Cerebellar cortex (tissue), 1 donor: ENCODE measurements around the gene JCAD.
"Not testable (repeated sequence)": the region's sequence is repeated elsewhere in the genome, so short reads cannot be mapped to it uniquely, and the experiment has no call there.

Experiments
- DNase-seq: peaks from one replicate; pipeline ENCODE4 v3.0.0-alpha.2; 2015; ENCODE audit warnings: low spot score

Gene JCAD

DNA sequence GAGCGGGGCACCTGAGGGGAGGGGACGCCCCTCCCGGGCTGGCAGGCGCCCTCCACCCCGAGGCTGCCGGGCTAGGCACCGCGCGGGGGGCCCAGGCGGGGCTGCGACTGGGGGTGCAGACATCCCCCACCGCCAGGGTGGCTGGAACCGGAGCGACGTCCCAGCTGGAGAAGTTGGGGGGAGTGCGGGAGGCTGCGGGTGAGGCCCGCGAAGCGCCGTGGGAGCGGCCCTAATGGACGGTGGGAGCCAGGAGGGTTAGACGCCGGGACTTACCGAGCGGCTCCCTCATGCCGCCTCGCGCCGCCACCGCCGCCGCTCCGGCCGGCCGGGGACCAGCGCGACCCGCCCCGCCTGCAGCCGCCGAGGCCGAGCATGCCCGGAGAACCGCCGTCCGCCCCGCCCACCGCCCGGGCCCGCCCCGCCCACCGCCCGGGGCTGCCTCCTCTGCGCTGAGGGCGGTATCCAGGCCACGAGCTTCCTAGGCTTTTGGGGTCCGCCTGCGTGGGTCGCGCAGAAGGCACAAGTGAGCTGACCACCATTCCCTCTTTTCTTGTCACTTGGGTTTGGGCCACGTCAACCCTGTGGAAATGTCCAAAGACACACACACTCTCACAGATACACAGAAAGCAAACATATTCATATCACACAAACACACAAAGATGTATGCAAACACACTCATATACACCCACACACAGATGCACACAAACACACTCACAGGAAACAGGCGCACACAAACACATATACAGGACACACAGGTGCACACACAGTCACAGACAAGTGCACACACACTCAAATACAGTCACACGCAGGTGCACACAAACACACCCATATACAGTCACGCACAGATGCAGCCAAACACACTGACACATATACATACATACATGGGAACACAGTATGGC lies at the start of gene JCAD:
Gene JCAD (minus strand): TSS at position 378 of the 899 bp plus-strand sequence. CDS start 11,774 bp downstream, outside the sequence.
- DNase-seq = no peak

DNA sequence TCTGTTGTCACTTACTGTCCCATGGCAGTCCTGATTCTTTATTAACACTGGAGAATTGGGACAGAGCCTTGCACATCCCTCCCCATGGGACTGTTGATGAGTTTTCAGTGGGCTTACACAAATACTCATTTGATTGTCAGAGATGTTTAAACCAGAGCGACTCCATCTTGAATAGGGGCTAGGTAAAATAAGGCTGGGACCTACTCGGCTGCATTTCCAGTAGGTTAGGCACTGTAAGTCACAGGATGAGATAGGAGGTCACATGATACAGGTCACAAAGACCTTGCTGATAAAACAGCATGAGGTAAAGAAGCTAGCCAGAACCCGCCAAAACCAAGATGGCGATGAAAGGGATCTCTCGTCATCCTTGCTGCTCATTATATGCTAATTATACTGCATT lies 47.6 kb upstream of the JCAD start:
- no peak for DNase-seq

- no peak for DNase-seq
These were observed 44.4 kb upstream of the JCAD start for GRCh38 chr10:30103595-30104320.

DNA sequence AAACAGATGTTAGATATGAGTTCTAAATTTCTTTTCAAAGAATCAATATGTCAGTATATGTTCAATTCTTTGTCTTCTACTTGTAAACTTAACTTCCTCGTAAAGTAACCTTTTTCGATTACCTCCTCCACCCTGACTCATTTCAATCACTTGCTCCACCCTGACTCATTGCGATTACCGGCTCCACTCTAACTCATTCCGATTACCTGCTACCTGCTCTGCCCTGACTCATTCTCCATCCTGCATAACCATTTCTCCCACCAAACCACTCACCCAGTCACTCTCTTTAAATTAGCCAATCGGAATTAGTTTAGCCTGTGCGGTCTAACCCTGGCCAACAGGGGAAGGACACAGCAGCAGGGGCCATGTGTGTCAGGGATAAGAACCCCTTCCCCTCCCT lies 40.3 kb upstream of the JCAD start:
- DNase-seq = not testable (repeated sequence)

GRCh38 chr10:30099101-30099500 lies 39.7 kb upstream of the JCAD start:
- DNase-seq = no peak

- no peak for DNase-seq
These were observed 39.2 kb upstream of the JCAD start for GRCh38 chr10:30098629-30099028.

DNA sequence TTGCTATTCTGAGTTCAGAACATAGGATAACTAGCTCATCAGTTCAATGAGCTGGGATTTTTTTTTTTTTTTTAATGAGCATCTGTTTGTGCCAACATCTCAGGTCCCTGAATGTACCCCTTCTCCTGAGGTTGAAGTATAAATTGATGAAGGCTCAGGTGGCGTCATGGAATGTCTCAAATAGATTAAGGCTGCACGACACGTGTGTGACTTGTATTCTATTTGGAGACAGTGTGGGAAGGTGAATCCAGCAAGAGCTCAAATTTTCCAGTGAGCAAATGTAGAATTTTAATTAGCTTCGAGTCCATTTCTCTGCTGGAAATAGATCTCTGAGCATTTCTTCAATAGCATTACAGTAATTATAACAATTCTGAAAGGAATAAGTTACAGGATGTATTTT lies 37.2 kb upstream of the JCAD start:
- no peak for DNase-seq

GRCh38 chr10:30095631-30096422 lies 36.4 kb upstream of the JCAD start:
- no peak for DNase-seq

GRCh38 chr10:30094601-30095000 lies 35.2 kb upstream of the JCAD start:
- no peak for DNase-seq

DNA sequence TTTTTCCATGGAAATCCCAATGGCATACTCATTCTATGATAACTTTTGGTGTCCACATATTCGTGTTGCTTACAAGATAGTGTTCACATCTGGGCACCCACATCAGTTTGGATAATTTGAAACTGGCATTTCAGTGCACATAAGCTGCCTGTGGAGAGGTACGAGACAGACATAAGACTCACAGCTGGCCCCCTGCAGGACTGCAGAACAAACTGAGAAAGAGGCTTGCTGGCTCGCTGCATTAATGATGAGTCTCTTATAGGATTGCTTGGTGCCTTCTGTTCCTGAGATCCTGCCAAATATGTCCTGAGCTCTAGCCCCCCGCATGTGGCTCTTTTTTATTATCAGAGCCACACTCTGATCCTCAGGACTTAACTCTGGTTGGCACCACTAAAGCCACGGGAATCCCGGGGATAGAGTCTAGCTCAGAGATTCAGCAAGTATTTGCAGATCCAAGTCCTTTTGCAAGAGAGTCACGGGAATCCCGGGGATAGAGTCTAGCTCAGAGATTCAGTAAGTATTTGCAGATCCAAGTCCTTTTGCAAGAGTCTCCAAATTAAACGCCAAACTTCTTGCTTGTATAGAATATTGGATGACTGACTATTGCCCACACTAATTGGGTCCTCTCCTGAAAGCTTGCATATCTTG lies 34.0 kb upstream of the JCAD start:
- DNase-seq = no peak

DNA sequence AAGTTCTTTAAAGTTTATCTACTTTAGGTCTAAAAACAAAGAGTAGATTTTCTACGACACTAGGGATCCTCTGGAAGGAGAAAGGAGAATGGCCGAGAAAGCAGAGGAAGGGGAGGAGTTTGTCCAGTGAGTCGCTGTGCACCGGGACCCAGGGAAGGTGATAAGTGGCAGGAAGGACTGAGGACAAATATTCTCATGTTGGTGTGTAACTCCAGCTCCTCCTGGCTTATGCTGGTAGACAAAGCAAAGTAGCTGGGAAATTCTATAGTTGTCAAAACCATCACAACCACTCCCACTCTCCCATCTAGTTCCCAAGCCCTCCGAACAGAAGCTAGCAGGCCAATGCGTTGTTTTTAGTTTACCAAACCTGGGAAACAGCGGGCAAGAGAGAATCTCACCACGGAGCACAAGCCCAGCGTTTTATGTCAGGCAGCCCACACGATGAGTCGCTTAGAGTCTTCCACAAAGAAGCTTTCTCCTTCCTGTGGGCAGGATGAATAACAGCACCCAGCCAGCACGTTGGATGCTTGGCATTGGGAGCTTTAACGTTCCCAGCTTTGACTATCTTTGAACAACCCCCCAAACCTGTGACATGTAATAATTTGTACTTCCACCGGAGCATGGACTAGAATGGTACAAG lies 32.9 kb upstream of the JCAD start:
- no peak for DNase-seq

DNA sequence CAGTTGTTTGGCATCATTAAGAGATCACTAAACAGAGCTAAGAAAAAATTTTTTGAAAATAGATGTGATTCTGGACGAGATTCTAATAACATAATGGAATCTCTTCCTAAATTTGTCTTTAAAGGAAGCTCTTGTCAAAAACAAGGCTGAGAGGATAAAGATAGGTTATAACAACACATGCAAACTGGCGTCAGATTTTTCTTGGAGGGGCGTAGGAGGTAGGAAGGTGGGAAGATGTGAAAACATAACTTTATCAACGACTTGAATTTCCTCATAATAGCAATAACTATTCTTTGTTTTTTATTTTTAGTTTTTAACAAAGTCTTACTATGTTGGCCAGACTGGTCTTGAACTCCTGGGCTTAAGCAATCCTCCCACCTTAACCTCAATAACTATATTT lies 31.8 kb upstream of the JCAD start:
- DNase-seq = no peak

DNA sequence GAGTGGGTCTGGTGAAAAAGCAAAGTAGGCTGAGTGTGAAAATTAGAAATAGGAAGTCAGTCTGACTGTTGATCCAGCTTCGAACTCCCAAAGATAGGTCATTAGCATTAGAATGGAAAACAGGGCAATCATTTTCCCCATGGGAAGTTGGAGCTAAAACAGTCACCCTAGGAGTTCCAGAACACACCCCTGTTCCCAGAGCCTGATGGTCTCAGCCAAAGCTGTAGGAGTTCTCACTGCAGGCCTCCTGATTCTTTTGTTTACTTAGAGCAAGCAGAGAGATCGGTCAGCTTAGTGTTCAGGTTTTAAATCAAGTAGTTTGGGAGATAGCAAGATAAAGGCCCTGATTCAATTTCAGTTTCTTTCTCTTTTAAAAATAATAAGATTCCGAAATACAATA lies 28.8 kb upstream of the JCAD start:
- DNase-seq = peak; percentile 8

- DNase-seq = no peak
These were observed 24.5 kb upstream of the JCAD start for GRCh38 chr10:30083934-30084333.

- no peak for DNase-seq
These were observed 21.8 kb upstream of the JCAD start for GRCh38 chr10:30081182-30081581.

- DNase-seq = no peak
These were observed 20.8 kb upstream of the JCAD start for GRCh38 chr10:30080161-30080560.

GRCh38 chr10:30079408-30079807 lies 20.0 kb upstream of the JCAD start:
- DNase-seq = no peak

DNA sequence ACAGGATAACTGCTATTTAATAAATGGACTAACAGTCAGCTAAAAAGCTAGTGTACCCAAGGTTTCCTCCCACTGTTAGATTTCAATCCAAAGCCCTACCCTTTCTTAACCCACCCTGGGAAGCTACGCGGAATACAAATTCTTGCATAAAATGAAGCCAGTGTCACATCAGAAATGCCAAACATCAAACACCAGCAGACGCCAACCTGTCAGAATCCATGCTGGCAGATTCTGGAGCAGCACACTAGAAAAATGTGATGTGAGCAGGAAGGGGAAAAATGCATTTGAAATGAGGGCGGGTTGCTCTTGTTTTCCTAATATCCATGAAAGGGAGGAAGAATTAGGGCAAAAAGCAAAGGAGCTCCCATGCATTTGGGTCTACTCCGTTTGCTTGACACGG lies 16.1 kb upstream of the JCAD start:
- DNase-seq = no peak

DNA sequence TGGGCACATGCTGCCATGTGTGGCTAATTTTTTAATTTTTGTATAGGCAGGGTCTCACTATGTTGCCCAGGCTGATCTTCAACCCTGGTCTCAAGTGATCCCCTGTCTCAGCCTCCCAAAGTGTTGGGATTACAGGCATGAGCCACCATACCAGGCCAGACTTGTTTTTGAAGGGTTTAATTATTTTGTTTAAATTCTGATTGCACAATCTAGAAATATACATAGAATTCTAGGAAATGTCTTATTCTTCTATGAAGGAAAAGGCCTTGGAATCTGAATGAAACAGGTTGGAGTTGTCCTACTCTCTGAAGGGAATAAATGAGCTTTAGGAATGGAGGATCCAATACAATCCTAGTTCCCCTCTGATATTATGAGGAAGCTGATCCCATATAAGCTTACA lies 15.5 kb upstream of the JCAD start:
- no peak for DNase-seq

DNA sequence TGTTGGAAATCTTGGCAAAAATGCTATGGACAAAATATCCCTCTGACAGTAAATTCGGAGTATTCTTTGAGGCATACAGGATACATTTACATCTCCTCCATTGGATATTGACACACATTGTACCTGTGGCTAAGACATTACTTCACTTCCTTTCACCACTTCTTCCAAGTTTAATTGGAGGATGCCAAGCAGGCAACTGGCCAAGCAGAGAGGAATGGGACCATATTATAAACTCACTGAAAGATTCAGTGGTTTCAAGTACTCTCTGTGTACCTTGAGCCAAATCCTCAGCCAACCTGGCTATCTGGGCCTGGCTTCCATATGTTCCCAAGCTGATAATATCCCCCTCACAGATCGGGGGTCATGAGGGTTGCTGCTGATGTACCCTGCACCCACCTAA lies 14.7 kb upstream of the JCAD start:
- no peak for DNase-seq

DNA sequence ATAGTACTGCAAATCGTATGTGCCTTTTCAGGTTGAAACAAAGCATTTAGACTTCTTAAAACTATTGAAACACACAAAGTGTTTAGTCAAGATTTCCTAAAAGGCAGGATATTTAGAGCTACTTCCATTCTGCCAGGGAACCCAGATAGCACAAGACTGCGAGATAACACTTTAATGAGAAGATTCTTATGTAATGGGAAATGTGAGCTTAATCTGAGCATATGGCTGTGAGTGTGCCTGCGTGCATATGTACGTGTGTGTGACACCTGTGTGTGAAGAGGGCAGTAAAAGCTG lies 14.3 kb upstream of the JCAD start:
- no peak for DNase-seq
